Endodermal cell (in vitro differentiated cells): ENCODE results near the gene NRXN3. TPM values are rescaled to one million over a fixed set of nuclear protein-coding genes. Genes with fewer than 3 reads are reported as not detected.

Experiments
- DNase-seq: peaks from one replicate; pipeline ENCODE4 v3.0.0-alpha.2; 2017
- H3K27ac ChIP-seq: 2 replicates; pipeline ENCODE4 v1.5.1; 2013; ENCODE audit warnings: mild to moderate bottlenecking, low read depth, low read length, moderate library complexity
- H3K27me3 ChIP-seq: 2 replicates; pipeline ENCODE4 v1.6.1; 2013; ENCODE audit warnings: mild to moderate bottlenecking, low read length, moderate library complexity; ENCODE audit not compliant: insufficient read depth, control insufficient read depth, poor library complexity, severe bottlenecking
- H3K36me3 ChIP-seq: 2 replicates; pipeline ENCODE4 v1.7.0; 2013; ENCODE audit warnings: mild to moderate bottlenecking, low read length, moderate library complexity; ENCODE audit not compliant: control insufficient read depth, insufficient read depth
- H3K4me1 ChIP-seq: one replicate; pipeline ENCODE4 v1.7.0; 2013; ENCODE audit warnings: low read length; ENCODE audit not compliant: control insufficient read depth, insufficient read depth
- H3K4me3 ChIP-seq: 2 replicates; pipeline ENCODE4 v1.5.1; 2013; ENCODE audit warnings: mild to moderate bottlenecking, low read length, moderate library complexity
- H3K9ac ChIP-seq: 2 replicates; pipeline ENCODE4 v1.6.1; 2013; ENCODE audit warnings: mild to moderate bottlenecking, low read length, moderate library complexity; ENCODE audit not compliant: poor library complexity, severe bottlenecking; ENCODE audit errors: extremely low read depth
- H3K9me3 ChIP-seq: 2 replicates; pipeline ENCODE4 v1.6.1; 2013; ENCODE audit warnings: mild to moderate bottlenecking, low read length, moderate library complexity; ENCODE audit not compliant: control insufficient read depth
- H3K27ac Mint-ChIP-seq: 2 replicates; pipeline ENCODE4 v1.8.0; 2020; ENCODE audit warnings: mixed read lengths
- H3K27me3 Mint-ChIP-seq: 2 replicates; pipeline ENCODE4 v1.8.0; 2021; ENCODE audit warnings: mild to moderate bottlenecking, mixed read lengths; ENCODE audit not compliant: insufficient read depth
- H3K36me3 Mint-ChIP-seq: 2 replicates; pipeline ENCODE4 v1.8.0; 2020; ENCODE audit warnings: low read depth, mixed read lengths
- H3K4me1 Mint-ChIP-seq: 2 replicates; pipeline ENCODE4 v1.8.0; 2020; ENCODE audit warnings: mixed read lengths
- H3K4me3 Mint-ChIP-seq: 2 replicates; pipeline ENCODE4 v1.8.0; 2020; ENCODE audit warnings: mild to moderate bottlenecking, moderate library complexity, mixed read lengths
- H3K9me3 Mint-ChIP-seq: 2 replicates; pipeline ENCODE4 v1.8.0; 2020; ENCODE audit warnings: mild to moderate bottlenecking, mixed read lengths
- WGBS, 2 experiments: methylation state at CpG; one replicate each; pipeline versions ENCODE4 v1.1.5 to v1.1.7; 2013; ENCODE audit warnings: missing lambda C conversion rate in 2 of 2, mixed read lengths in 1 of 2; ENCODE audit not compliant: insufficient coverage in 1 of 2, insufficient read length in 1 of 2; 5-methylcytosine and 5-hydroxymethylcytosine counted together
- total RNA-seq, 2 donors: library from RNA; stranded (reverse); fragmentation: NEBNext Ultra II Directional in 1 of 2; extraction: Animal tissue kit (Norgen Biotek cat#: 25700) in 1 of 2; gene quantifications; 2 replicates in 1 of 2; 3 replicates in 1 of 2; pipeline ENCODE4 v1.2.1, GENCODE V29; 2021
- TF ChIP-seq, protein P1 (sequence below): fragments of 200-600 bp; sonication (generic); conservative IDR thresholded peaks from 2 replicates; pipeline ENCODE4 v1.5.0; 2021; ENCODE audit warnings: antibody characterized with exemption, mild to moderate bottlenecking

NRXN3 gene
- total RNA-seq, 2 donors from 2014 or later: 20.9 to 21.4 TPM

DNA sequence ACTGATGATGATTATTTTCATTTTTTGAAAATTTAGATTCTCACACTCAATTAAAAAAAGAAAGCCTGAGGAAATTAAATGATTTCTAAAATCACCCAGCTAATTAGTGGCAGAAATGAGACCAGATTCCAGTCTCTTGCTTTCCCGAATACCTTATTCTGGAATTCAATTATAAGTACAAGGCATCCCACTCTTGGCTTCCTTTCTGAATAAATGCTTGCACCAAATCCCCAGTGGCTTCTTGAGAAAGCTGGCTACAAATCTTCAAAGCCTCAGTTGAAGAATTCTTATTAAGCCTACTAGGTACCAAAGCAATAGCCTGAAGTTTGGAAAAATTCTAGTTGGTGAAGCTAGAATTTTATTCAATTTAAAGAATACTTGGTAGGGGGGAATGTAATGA lies 1564.5 kb downstream of the NRXN3 start:
- peaks cover 47% of the 10 kb centered on the region for H3K9me3 ChIP-seq
- no peak for DNase-seq
- TF ChIP-seq, protein P1, sequence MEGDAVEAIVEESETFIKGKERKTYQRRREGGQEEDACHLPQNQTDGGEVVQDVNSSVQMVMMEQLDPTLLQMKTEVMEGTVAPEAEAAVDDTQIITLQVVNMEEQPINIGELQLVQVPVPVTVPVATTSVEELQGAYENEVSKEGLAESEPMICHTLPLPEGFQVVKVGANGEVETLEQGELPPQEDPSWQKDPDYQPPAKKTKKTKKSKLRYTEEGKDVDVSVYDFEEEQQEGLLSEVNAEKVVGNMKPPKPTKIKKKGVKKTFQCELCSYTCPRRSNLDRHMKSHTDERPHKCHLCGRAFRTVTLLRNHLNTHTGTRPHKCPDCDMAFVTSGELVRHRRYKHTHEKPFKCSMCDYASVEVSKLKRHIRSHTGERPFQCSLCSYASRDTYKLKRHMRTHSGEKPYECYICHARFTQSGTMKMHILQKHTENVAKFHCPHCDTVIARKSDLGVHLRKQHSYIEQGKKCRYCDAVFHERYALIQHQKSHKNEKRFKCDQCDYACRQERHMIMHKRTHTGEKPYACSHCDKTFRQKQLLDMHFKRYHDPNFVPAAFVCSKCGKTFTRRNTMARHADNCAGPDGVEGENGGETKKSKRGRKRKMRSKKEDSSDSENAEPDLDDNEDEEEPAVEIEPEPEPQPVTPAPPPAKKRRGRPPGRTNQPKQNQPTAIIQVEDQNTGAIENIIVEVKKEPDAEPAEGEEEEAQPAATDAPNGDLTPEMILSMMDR: no peak
- H3K9ac ChIP-seq: no peak overlapping the region
- H3K4me3 ChIP-seq: no peak overlapping the region
- no peaks in the 10 kb centered on the region for H3K4me1 ChIP-seq
- Mint-ChIP-seq H3K27me3 (no peaks in the 10 kb centered on the region), H3K4me3 (no peak overlapping the region), H3K4me1 (no peaks in the 10 kb centered on the region), H3K36me3 (peaks cover 24% of the 10 kb centered on the region), H3K27ac (no peak overlapping the region), H3K9me3 (peaks cover 45% of the 10 kb centered on the region)
- WGBS, 2 experiments: 78 to 88% methylated on average over 1 of the region's 1 CpG
- no peaks in the 10 kb centered on the region for H3K36me3 ChIP-seq
- H3K27me3 ChIP-seq: no peaks in the 10 kb centered on the region
- H3K27ac ChIP-seq: no peak overlapping the region

DNA sequence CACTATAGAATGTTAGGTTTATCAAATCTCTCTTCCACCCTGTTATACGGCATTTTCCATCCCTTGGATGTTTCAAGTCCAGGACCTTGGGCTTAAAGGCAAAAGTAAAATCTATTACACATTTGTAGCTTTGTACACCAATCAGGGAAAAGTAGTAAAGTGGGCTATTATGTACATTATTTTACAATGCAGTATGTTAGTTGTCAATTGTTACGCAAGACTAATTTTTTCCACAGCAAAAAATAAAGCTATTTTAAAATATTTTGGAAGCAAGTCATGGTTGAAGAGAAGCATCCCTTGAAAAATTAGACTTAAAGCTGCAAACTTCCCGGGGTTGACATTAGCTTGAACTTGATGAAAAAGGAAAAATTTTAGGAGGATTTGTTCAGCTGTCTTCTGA lies 1564.9 kb downstream of the NRXN3 start:
- H3K9me3 ChIP-seq: peaks cover 47% of the 10 kb centered on the region
- H3K36me3 ChIP-seq: no peaks in the 10 kb centered on the region
- Mint-ChIP-seq H3K4me1 (peaks cover 4% of the 10 kb centered on the region), H3K9me3 (peaks cover 49% of the 10 kb centered on the region), H3K4me3 (no peak overlapping the region), H3K36me3 (peaks cover 26% of the 10 kb centered on the region), H3K27me3 (no peaks in the 10 kb centered on the region), H3K27ac (no peak overlapping the region)
- no peak overlapping the region for H3K9ac ChIP-seq
- TF ChIP-seq, protein P1: no peak
- H3K4me3 ChIP-seq: no peak overlapping the region
- H3K4me1 ChIP-seq: no peaks in the 10 kb centered on the region
- H3K27ac ChIP-seq: no peak overlapping the region
- 92 to 100% methylated on average over 1 to 2 of the region's 3 CpGs for WGBS, 2 experiments
- no peak for DNase-seq
- no peaks in the 10 kb centered on the region for H3K27me3 ChIP-seq

DNA sequence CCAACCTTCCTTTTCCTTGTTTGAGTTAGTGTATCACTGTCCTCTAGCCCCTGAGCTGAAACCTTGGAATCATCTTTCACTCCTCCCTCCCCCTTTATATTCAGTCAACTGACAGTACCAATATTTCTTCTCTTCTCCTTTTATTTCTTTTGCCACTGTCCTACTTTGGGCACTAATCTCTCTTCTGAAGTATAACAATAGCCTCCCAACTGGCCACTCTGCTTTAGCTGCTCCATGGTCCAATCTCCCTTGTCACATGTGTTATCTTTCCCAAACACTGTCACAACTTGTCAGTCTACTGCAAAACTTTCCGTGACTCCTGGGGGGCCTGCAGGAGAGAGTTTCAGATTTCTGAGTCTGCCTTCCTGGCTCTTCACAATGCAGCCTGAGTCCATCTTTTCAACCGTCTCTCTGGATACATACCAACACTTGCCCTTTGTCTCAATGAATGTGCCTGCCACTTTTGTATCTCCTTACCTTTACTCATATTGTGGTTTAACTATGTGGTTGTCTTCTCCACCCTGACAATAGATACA lies 1570.0 kb downstream of the NRXN3 start:
- H3K9me3 Mint-ChIP-seq: peaks cover 44% of the 10 kb centered on the region
- Histone ChIP-seq H3K27ac (peak overlapping the region; percentile 32), H3K4me3 (no peak overlapping the region), H3K36me3 (no peaks in the 10 kb centered on the region), H3K9me3 (peaks cover 42% of the 10 kb centered on the region), H3K9ac (no peak overlapping the region), H3K4me1 (no peaks in the 10 kb centered on the region), H3K27me3 (no peaks in the 10 kb centered on the region)
- peaks cover 8% of the 10 kb centered on the region for H3K4me1 Mint-ChIP-seq
- TF ChIP-seq, protein P1: no peak
- H3K4me3 Mint-ChIP-seq: no peak overlapping the region
- H3K36me3 Mint-ChIP-seq: peaks cover 25% of the 10 kb centered on the region
- 14 to 85% methylated on average over 1 to 2 of the region's 2 CpGs for WGBS, 2 experiments
- no peak overlapping the region for H3K27ac Mint-ChIP-seq
- DNase-seq: no peak
- H3K27me3 Mint-ChIP-seq: no peaks in the 10 kb centered on the region
